NCI-H748 (cell line): ENCODE measurements around the gene TMEM234.
"Not testable (repeated sequence)": the region's sequence is repeated elsewhere in the genome, so short reads cannot be mapped to it uniquely, and the experiment has no call there.

Experiments
- DNase-seq: peaks from one replicate; lab custom pipeline; 2025; ENCODE audit not compliant: unreplicated experiment; lab: John Stamatoyannopoulos, UW

TMEM234 gene

DNA sequence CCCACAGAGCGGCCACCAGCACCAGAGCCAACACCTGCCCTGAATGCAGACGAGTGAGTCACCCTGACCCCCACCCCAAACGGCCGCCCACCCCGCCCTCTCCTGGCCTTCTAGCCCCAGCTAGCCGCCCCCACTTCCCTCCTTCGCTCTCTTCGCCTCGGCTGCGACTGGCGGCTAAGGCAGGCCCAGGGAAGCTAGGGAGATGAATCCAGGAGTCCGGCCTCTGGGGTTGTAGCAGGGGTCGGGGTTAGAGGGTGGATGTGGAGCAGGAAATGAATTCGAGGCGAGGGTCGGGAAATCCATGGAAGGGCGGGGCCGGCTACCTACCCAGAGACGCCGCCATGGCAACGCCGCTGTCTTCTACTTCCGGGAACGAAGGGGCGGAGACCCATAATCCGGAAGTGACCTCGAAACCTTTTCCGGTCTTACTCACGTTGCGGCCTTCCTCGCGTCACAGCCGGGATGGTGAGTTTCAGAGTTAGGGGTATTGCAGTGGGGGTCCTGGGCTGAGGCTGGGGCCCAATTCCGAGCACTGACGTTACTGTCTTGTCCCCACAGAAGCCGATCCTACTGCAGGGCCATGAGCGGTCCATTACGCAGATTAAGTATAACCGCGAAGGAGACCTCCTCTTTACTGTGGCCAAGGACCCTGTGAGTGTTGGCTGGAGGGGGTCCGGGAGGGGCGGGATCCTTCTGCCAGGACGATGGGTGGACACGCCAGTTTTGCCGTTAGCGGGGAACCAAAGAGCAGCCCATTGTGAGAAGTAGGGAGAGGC lies at the start of gene TMEM234, which contains the start of gene EIF3I:
TSS of gene TMEM234 (minus strand) at position 374 of the 776 bp plus-strand sequence. CDS start at position 343, 31 bp downstream.
TSS of gene EIF3I (plus strand) at position 428 of the 776 bp plus-strand sequence. CDS start at position 463, 35 bp downstream.
- peak; percentile 93 for DNase-seq

DNA sequence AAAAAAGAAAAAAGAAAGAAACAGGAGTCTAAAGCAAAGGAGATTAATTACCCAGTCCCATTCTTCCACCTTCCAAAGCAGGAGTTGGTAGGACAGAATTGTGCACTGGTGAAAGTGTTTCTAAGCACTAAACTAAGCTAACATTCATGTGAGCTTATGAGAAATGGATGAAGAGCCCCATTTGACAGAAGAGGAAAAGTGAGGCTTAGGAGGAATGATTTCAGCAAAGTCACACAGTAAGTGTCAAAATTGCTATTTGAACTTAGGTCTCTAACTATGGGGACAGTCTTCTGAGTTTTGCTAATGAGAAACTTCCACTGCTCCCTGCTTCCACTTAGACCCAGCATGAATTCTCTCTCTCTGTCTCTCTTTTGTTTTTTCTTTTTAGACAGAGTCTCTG lies 47.6 kb upstream of the TMEM234 start:
- DNase-seq = no peak

DNA sequence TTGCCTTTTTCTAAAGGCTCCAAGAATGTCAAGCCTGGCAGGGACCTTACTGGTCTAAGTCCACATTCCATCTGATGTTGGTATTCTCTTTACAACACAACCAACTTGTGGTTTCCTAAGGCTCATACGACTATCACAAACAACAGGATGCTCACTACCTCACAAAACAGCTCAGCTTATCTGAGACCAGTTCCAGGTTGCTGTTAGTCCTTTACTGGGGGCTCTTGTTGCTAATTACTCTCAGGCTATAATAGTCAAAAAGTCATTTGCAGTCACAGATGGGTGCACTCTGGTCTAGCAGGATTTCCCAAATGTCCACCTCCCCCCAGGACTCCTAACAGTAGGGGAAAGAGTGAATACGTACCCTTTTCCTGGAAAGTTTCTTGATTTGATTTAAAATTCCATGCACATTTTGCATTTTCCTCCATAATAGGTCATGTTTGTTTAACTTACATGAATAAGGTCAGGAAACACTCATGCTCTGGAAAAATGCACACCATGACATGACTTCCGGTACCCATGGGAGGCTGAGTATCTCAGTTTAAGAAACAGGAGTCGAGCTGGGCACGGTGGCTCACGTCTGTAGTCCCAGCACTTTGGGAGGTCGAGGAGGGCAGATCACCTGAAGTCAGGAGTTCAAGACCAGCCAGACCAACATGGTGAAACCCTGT lies 44.9 kb upstream of the TMEM234 start:
- DNase-seq = no peak

DNA sequence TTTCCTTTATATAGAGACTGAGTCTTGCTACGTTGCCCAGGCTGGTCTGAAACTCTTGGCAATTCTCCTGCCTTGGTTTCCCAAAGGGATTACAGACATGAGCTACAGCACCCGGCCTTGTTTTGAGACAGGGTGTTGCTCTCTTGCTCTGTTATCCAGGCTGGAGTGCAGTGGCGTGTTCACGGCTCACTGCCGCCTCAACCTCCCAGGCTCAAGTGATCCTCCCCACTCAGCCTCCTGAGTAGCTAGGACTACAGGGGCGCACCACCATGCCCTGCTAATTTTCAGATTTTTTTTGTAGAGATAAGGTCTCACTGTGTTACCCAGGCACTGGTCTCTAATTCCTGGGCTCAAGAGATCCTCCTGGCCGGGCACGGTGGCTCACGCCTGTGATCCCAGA lies 43.7 kb upstream of the TMEM234 start:
- no peak for DNase-seq

DNA sequence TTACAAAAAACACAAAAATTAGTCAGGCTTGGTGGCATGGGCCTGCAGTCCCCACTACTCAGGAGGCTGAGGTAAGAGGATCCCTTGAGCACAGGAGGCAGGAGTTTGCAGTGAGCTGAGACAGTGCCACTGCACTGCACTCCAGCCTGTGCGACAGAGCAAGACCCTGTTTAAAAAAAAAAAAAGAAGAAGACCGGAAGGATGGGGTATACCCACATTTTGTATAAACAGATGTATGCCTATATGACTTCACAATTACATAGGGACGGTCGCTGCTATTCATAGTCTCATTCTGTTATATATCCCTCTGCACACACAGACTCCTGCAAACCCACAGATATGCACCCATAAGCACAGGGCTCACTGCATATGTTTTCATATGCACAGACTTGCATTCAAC lies 41.6 kb upstream of the TMEM234 start:
- no peak for DNase-seq

DNA sequence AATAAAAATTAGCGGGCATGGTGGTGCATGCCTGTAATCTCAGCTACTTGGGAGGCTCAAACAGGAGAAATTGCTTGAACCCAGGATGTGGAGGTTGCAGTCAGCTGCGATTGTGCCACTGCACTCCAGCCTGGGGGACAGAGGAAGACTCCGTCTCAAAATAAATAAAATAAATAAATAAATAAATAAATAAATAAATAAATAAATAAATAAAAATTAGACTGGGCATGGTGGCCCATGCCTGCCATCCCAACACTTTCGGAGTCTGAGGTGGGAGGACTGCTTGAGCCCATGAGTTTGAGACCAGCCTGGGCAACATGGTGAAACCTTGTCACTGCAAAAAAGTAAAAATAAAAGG lies 41.1 kb upstream of the TMEM234 start:
- DNase-seq = not testable (repeated sequence)

DNA sequence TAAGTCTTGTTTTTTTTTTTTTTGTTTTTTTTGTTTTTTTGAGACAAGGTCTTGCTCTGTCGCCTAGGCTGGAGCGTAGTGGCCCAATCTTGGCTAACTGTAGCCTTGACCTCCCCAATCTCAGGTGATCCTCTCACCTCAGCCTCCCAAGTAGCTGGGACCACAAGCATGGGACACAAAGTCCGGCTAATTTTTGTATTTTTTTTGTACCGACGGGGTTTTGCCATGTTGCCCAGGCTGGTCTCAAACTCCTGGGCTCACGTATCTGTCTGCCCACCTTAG lies 35.0 kb upstream of the TMEM234 start:
- DNase-seq = no peak

DNA sequence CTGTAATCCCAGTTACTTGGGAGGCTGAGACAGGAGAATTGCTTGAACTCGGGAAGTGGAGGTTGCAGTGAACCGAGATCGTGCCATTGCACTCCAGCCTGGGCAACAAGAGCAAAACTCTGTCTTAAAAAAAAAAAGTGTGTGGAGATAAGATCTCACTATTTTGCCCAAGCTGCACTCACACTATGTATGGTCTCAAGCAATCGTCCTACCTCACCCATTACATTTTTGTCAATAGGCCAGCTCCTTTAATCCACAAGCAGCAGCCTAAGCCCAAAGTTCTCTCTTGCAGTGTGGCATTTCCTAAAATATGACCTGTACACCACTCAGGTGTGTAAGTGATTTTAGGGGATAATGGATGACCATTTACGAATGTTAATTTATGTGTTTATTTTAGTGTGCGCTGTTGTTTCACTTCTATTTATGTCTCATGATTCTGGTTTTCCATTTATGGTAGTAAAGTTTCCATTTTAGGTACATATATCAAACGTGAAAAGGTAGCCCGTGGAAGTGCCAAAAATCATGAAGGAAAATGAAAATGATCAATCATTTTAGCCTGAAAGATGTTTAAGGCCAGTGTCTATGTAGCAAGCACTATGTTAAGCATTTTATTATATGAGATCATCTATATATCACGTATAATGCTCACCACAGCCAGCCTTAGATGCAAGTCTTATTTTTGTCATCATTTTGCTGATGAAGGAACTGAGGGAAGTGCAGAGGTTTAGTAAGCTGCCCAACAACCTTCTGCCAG lies 34.5 kb upstream of the TMEM234 start:
- no peak for DNase-seq

DNA sequence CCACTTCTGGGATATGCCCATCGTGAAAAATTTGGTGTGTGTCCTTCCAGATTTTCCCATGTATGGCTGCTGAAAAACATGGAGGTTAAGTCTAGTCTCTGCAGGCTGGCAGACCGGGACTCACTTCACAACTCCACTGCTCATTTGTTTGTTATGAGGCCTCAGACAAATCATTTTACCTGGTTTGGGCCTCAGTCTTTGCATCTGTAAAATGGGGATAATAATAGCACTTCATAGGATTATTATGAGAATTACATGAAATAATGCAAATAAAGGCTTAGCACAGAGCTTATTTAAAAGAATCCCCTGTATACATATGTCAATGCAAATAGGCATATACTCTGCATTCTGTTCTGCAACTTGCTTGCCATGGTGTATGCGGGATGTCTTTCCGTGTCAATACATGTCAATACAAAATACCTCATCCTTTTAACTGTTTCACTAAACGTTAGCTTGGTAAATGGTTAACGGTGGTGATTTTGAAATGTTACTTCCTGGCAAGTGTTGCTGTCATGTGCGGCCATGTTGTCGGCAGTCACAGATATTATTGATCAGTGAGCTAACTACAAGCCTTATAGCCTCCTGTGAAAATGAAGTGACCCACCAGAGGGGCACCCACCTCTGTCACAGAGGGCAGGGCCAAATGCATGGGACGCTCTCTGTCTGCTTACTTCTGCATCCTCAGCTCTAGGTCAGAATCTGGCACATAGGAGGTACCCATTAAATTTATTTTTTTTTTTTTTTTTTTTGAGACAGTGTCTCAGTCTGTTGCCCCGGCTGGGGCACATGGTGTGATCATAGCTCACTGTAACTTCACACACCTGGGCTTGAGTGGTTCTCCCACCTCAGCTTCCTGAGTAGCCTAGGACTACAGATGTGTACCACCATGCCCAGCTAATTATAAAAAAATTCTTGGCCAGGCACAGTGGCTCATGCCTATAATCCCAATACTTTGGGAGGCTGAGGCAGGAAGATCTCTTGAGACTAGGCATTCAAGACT lies 33.2 kb upstream of the TMEM234 start:
- no peak for DNase-seq

DNA sequence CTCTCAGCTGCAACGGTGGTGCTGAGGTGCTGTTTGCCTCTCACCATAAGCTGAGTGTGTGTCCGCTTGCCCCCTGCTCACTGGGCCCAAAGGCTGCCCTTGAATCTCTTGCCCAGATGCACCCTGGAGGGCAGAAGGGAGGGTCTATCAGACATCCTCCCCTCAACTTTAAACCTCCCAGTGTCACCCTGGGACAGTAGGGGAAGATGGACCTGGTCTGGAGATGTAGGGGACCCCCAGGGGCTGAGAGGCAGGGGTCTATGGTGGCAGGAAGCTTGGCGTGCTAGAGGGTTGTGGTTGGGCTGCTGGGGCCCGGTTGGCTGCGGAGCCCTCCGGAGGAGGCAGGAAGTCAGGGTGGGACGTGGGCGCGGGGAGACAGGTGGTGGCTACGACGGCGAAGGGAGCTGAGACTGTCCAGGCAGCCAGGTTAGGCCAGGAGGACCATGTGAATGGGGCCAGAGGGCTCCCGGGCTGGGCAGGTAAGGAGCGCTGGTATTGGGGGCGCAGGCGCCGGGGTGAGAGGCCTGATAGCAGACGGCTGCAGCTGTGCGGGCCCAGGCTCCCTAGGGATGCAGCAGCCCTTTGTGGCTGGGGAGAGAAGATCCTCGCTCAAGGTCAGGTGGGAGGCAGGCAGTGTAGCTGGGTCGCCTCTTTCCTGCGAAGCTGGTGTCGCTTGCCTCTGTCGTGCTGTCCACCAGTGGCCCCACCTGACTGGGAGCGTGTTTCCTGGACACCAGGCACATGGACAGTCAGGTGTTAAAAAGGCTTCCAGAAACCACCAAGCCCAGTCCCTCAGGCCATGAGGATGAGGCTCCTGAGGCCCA lies 29.0 kb upstream of the TMEM234 start, which contains the start of gene LCK:
TSS of gene LCK (plus strand) at position 373 of the 824 bp plus-strand sequence. CDS start 23,065 bp downstream, outside the sequence.
- no peak for DNase-seq

DNA sequence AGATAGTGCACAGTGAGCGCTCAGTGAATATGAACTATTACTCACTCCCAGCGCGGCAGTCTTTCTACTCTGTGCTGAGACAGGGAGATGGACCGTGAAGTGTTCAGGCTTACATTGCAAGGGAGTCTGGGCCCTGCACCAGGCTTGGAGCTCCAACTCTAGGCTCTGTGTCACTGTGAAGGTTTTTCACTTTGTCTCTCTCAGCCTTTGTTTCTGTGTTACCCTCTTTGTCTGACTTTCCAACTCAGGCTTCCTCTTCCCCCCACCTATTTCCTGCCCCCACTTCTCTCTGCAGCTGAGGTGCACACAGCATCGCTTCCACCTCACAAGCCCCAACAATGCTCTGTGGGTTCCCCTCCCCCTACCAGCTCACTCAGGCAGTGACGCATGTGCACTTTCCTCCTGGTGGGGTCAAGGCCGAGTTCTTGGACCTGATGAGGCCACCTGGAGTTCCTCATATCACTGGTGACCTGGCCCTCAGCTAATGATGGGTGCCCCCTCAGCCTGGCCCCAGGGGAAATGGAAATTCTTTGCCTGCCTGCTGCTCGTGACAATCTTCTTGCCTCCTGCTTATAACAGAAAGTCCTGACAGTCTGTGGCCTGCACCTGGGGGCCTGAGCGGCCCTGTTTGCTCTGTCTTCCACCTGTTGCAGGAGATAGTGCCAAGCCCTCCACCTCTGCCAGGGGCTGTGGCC lies 27.8 kb upstream of the TMEM234 start:
- no peak for DNase-seq

DNA sequence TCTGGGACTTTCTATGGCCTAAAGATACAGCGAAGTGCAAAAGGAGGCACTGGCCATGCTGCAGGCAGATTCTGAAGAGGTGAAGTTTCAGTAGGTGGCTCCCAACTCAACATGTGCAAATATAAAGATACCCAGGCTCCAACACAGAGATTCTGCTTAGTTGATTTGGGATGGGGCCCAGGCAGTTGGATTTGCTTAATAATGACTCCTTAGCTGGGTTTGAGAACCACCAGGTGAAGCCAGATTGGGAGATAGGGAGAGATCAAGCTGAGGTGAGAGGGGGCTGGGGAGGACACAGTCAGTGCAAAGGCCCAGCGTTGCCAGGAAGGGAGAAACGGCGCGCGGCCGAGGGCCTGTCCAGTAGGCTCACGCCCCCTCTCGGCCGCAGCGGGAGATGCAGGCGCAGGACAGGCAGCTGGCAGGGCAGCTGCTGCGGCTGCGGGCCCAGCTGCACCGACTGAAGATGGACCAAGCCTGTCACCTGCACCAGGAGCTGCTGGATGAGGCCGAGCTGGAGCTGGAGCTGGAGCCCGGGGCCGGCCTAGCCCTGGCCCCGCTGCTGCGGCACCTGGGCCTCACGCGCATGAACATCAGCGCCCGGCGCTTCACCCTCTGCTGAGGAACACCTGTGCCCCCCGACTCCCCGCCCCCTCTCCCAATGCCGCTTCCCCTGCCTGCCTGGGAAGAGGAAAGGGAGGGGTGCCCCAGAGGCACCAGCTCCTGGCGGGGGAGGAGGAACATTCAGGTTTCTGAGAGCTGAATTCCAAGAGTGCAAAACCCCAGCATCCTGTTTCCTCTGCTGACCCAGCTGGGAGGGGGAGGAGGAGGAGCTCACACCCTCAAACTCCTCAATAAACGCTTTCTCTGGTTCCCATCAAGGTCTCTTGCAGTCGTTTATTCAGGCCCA lies 26.1 kb upstream of the TMEM234 start:
- peak; percentile 85 for DNase-seq

DNA sequence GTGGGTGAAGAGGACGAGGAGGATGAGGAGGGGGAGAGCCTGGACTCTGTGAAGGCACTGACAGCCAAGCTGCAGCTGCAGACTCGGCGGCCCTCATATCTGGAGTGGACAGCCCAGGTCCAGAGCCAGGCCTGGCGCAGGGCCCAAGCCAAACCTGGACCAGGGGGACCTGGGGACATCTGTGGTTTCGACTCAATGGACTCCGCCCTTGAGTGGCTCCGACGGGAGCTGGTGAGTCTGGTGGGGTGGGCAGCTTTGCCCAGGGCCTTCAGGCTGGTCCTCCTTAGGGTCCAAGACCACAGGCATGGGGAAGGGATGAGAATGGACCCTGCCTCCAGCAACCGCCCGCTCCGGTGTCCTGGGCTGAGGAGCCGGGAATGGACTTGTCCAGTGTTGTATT lies 25.3 kb upstream of the TMEM234 start:
- DNase-seq = no peak

DNA sequence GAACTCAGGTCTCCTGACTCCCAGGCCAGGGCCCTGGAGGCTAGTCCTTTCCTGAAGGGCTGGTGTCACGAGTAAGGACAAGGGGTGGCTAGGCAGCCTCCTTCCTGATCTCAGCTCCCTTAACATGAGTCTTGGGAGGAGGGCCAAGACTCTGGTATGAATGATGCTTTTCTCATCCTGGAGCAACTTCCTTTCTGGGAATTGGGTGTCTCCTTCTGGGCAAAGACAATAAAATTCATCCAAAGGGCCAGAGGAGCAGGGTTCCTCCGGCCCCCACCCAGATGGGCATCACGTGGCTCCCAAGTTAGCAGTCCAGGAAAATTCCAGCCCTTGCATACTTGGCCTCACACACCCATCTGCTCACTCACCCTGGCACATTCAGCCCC lies 24.7 kb upstream of the TMEM234 start, which contains the start of gene FAM167B:
TSS of gene FAM167B (plus strand) at position 335 of the 386 bp plus-strand sequence. CDS start 200 bp downstream, outside the sequence.
- DNase-seq = no peak

DNA sequence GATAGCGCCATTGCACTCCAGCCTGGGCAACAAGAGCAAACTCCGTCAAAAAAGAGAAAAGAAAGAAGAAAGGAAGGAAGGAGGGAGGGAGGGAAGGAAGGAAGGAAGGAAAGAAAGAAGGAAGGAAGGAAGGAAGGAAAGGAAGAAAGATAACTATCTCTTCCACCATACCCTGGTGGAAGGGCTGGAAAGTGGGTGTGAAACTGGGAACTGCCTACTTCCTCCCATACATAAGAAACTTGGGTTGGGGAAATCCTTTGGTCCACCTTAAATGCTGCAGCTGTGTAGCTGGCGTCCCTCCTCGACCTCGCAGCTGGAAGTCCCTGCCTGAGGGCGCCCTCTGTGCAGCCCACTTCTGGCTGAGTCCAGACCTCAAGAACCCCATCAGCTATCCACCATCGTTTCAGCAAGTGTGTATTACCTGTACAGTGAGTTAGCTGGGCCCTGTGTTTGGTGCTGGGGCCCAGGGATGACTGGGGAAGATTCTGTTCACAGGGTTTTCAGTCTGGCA lies 20.2 kb upstream of the TMEM234 start:
- peak; percentile 2 for DNase-seq

DNA sequence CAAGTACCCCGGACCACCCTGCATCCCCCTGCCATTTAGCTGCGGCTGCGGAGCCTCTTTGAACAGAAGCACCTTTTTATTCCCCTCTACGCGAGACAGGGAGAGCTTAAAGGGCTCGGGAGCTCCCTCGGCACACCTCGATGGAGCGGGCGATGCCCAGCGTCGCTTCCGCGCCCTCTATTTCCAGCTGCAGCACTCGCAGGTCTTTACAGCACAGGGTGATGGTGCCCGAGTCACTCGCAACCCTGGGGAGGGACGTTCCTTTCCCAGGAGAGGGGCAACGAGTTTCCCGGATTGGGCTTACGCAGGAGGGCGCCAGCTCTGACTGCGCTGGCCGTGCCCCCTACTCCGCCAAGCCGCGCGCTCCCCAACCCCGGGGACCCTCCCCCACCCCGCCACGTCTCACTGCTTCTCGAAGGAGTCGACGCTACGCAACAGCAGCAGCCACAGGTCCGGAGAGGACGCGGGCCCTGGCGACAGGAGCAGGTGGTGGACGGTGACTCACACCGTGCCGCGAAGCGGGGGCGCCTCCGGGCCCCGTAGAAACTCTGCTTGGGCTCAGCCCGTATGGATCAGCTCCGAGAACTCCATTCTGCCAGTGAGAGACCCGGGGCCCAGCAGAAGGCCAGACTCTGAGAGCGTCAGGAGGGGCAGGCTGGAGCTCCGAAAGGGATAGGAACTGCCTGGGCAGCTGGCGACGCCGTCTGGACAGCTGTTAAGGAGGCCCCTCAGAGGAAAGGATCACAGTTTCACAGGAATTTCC lies 19.0 kb upstream of the TMEM234 start:
- DNase-seq = peak; percentile 66
